Ascending aorta (tissue), 2 donors: ENCODE results near the gene VMAC. TPM values are rescaled to one million over a fixed set of nuclear protein-coding genes. Genes with fewer than 3 reads are reported as not detected.

Experiments used
- DNase-seq, 2 donors: peaks; one replicate each; pipeline ENCODE4 v3.0.0-alpha.2; 2019; ENCODE audit warnings: low spot score in 2 of 2
- H3K27ac ChIP-seq, 2 donors: fragments of 200-600 bp; sonication (generic); one replicate each; pipeline ENCODE4 v1.5.1; 2016 to 2017; ENCODE audit warnings: mild to moderate bottlenecking in 1 of 2
- H3K27me3 ChIP-seq: fragments of 200-600 bp; sonication (generic); one replicate; pipeline ENCODE4 v1.5.1; 2017
- H3K36me3 ChIP-seq, 2 donors: fragments of 200-600 bp; sonication (generic); one replicate each; pipeline ENCODE4 v1.5.1; 2016
- H3K4me1 ChIP-seq, 2 donors: fragments of 200-600 bp; sonication (generic); one replicate each; pipeline ENCODE4 v1.5.1; 2016 to 2017; ENCODE audit warnings: mild to moderate bottlenecking in 1 of 2
- H3K4me3 ChIP-seq, 2 donors: fragments of 200-600 bp; sonication (generic); one replicate each; pipeline ENCODE4 v1.5.1; 2016 to 2017; ENCODE audit warnings: mild to moderate bottlenecking in 1 of 2
- H3K9me3 ChIP-seq, 2 donors: fragments of 200-600 bp; sonication (generic); one replicate each; pipeline ENCODE4 v1.5.1; 2016
- CTCF ChIP-seq, 3 experiments: fragments of 200-600 bp in 2 of 3; fragments of 450-650 bp in 1 of 3; sonication (generic) in 2 of 3; IDR thresholded peaks; one replicate each; pipeline ENCODE4 v1.5.1; 2016 to 2019; ENCODE audit warnings: antibody characterized with exemption in 3 of 3, mild to moderate bottlenecking in 1 of 3, moderate library complexity in 1 of 3
- intact Hi-C: fragments of 100-400 bp; cut with DNase I; formaldehyde crosslinking; loops from one replicate; pipeline ENCODE4 v1.15.1; 2023
- total RNA-seq: library from RNA; depleted of rRNA; stranded (reverse); fragments of >200 nt; gene quantifications from one replicate; pipeline ENCODE4 v1.1.0, GENCODE V29; 2016

VMAC gene
- total RNA-seq, 1 donor from 2014 or later: 15.2 TPM

- intact Hi-C loops: loop anchor here (5.0 to 10.0 kb wide), 4 partner anchors 211 to 844 kb away; partner anchors contain the start of genes ALKBH7, KHSRP and RFX2
- H3K4me1 ChIP-seq: peaks cover 5 to 20% of the 10 kb centered on the region in 2 donors
- TF ChIP-seq CTCF (IDR thresholded peaks at IDR 0.05): no peak
- no peak overlapping the region for H3K4me3 ChIP-seq
- no peak for DNase-seq
- H3K9me3 ChIP-seq: no peaks in the 10 kb centered on the region
- no peak overlapping the region for H3K27ac ChIP-seq
- no peaks in the 10 kb centered on the region for H3K27me3 ChIP-seq
- peaks cover 12% of the 10 kb centered on the region in 2 donors for H3K36me3 ChIP-seq
Observed at GRCh38 chr19:5900976-5901375, 3.7 kb upstream of the VMAC start.

DNA sequence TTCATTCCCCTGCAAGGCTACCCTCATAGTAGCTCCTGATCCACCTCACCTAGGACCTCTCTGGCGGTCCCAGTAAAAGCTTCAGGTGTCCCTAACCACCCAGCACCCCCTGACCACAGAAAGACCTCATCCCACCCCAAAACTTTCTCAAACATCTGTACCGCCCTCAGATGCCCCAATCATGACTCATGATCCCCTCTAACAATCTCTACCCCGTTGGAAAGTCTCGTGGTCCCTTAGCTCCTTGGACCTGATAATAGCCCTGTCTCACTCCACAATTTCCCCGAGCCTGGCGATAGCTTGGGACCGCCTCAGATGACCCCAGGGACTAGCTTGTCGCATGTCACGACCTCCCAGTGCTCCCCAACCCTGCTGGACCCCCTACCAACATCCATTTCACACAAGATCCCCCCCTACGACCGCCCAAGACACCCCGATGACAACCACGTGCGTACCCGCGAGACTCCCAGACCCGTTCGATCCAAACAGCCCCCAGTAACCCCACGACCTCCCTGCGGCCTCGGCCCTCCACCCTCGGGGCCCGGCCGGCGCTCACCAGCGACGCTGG is 1.5 kb upstream of the VMAC start:
- TF ChIP-seq CTCF (IDR thresholded peaks at IDR 0.05): no peak
- Histone ChIP-seq H3K9me3 (no peaks in the 10 kb centered on the region), H3K36me3 (peaks cover 0 to 4% of the 10 kb centered on the region in 2 donors), H3K4me1 (peaks cover 5 to 25% of the 10 kb centered on the region in 2 donors), H3K4me3 (peak overlapping the region; percentile 98 to 99), H3K27ac (peak overlapping the region; percentile 63 to 93), H3K27me3 (no peaks in the 10 kb centered on the region)
- DNase-seq: no peak
- intact Hi-C loops: loop anchor here (1.0 to 10.0 kb wide), 6 partner anchors 99 to 842 kb away; partner anchors contain the start of genes ALKBH7, HSD11B1L, KHSRP and MICOS13

- intact Hi-C loops: loop anchor here (1.0 to 10.0 kb wide), 9 partner anchors 51 to 841 kb away; partner anchors contain the start of genes ALKBH7, HSD11B1L, KHSRP and MICOS13
- Histone ChIP-seq H3K9me3 (no peaks in the 10 kb centered on the region), H3K27me3 (no peaks in the 10 kb centered on the region), H3K36me3 (peaks cover 0 to 5% of the 10 kb centered on the region in 2 donors), H3K4me3 (peak within 1 kb of the TSS; percentile 98 to 99), H3K4me1 (peaks cover 5 to 25% of the 10 kb centered on the region in 2 donors), H3K27ac (peak within 1 kb of the TSS; percentile 63 to 93)
- DNase-seq: peak in 1 of 2 donors; percentile 100
- no peak for TF ChIP-seq CTCF (IDR thresholded peaks at IDR 0.05)
Observed at GRCh38 chr19:5903624-5904351, 884 bp upstream of the VMAC start, which contains the start of gene NDUFA11. Gene NDUFA11 (minus strand): TSS chr19:5903790. CDS start chr19:5903708, 82 bp downstream.

DNA sequence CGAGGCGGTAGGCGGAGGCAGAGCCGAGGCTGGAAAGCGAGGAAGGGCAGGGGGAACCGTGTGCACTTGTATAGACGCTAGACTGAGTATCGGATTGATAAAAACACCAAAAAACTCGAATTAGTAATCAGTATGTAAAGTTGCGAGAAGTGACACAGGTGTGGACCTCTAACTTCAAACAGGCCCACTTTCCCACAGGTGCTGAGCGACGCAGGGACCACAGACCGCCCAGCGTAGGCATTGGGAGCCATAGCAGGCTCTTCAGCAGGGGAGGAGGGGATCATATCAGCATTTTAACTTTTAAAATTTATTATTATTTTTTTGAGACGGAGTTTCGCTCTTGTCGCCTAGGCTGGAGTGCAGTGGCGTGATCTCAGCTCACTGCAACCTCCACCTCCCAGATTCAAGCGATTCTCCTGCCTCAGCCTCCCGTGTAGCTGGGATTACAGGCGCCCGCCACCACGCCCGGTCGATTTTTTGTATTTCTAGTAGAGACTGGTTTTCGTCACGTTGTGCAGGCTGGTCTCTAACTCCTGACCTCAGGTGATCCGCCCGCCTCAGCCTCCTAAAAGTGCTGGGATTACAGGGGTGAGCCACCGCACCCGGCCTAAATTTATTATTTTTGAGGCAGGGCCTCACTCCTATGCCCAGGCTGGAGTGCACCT is 574 bp downstream of the VMAC start:
- intact Hi-C loops: loop anchor here (2.0 to 10.0 kb wide), 4 partner anchors 50 to 840 kb away; partner anchors contain the start of genes KHSRP and RANBP3
- H3K4me1 ChIP-seq: peaks cover 5 to 25% of the 10 kb centered on the region in 2 donors
- no peaks in the 10 kb centered on the region for H3K27me3 ChIP-seq
- no peak for DNase-seq
- no peak for TF ChIP-seq CTCF (IDR thresholded peaks at IDR 0.05)
- peak overlapping the region; percentile 63 to 73 for H3K27ac ChIP-seq
- no peaks in the 10 kb centered on the region for H3K9me3 ChIP-seq
- peak overlapping the region; percentile 79 to 99 for H3K4me3 ChIP-seq
- peaks cover 9 to 11% of the 10 kb centered on the region in 2 donors for H3K36me3 ChIP-seq

- intact Hi-C loops: loop anchor here (10.0 kb wide), 2 partner anchors 518 to 838 kb away; partner anchors contain the start of gene KHSRP
- DNase-seq: no peak
- peaks cover 7 to 16% of the 10 kb centered on the region in 2 donors for H3K36me3 ChIP-seq
- H3K4me1 ChIP-seq: peaks cover 5 to 25% of the 10 kb centered on the region in 2 donors
- TF ChIP-seq CTCF (IDR thresholded peaks at IDR 0.05): no peak
- no peak overlapping the region for H3K4me3 ChIP-seq
- no peak overlapping the region for H3K27ac ChIP-seq
- H3K9me3 ChIP-seq: no peaks in the 10 kb centered on the region
- H3K27me3 ChIP-seq: no peaks in the 10 kb centered on the region
Observed at GRCh38 chr19:5907241-5907640, 2.6 kb downstream of the VMAC start.
